IMR-90 (cell line): ENCODE data around the gene RTCA. TPM values are rescaled to one million over a fixed set of nuclear protein-coding genes. Genes with fewer than 3 reads are reported as not detected.

Experiments
- ATAC-seq: fragments of 200-7000 bp; cut with Tn5 transposase; 2 replicates; pipeline ENCODE4 v1.9.1; 2020; ENCODE audit warnings: low read depth, mild to moderate bottlenecking, moderate library complexity
- BruUV-seq: library from RNA; stranded (reverse); fragments of 400-500 nt; replicated peaks from 2 replicates; lab custom pipeline; 2021; lab: Mats Ljungman, UMichigan
- CTCF ChIA-PET: fragments of 300-600 bp; formaldehyde crosslinking; extraction: SDS; loops from one replicate; lab custom pipeline; 2021; ENCODE audit warnings: antibody characterized with exemption; lab: Yijun Ruan, JAX
- POLR2A ChIA-PET: fragments of 300-600 bp; sonication (Branson Sonifier 250); formaldehyde crosslinking; loops from one replicate; lab custom pipeline; 2022; ENCODE audit warnings: antibody characterized with exemption; ENCODE audit not compliant: unreplicated experiment; lab: Charles Lee
- DNase-seq: peaks from one replicate; pipeline ENCODE4 v3.0.0; 2013
- H2AFZ ChIP-seq: replicated peaks from 2 replicates; pipeline ENCODE3; 2013; ENCODE audit warnings: low read length, mild to moderate bottlenecking; ENCODE audit not compliant: poor library complexity
- H2AK5ac ChIP-seq: 2 replicates; pipeline ENCODE4 v1.6.1; 2013; ENCODE audit warnings: low read depth, low read length, inconsistent platforms
- H2AK9ac ChIP-seq: replicated peaks from 2 replicates; pipeline ENCODE3; 2013; ENCODE audit warnings: mild to moderate bottlenecking, low read depth, low read length, moderate library complexity; ENCODE audit not compliant: poor library complexity
- H2BK120ac ChIP-seq: 2 replicates; pipeline ENCODE4 v1.6.1; 2013; ENCODE audit warnings: low read depth, low read length, inconsistent platforms
- H2BK15ac ChIP-seq: 3 replicates; pipeline ENCODE4 v1.6.1; 2013; ENCODE audit warnings: low read depth, low read length, inconsistent platforms
- H2BK20ac ChIP-seq: 2 replicates; pipeline ENCODE4 v1.6.1; 2013; ENCODE audit warnings: low read depth, mild to moderate bottlenecking, inconsistent platforms, low read length, moderate library complexity
- H2BK5ac ChIP-seq: 2 replicates; pipeline ENCODE4 v1.6.1; 2013; ENCODE audit warnings: mild to moderate bottlenecking, low read depth, low read length, inconsistent platforms; ENCODE audit not compliant: poor library complexity, severe bottlenecking
- H3K14ac ChIP-seq: replicated peaks from 2 replicates; pipeline ENCODE4 v1.6.1; 2013; ENCODE audit warnings: low read depth, low read length, inconsistent platforms
- H3K18ac ChIP-seq: 2 replicates; pipeline ENCODE4 v1.6.1; 2013; ENCODE audit warnings: low read depth, low read length, control low read depth
- H3K23ac ChIP-seq: 2 replicates; pipeline ENCODE4 v1.6.1; 2013; ENCODE audit warnings: low read depth, low read length, inconsistent platforms
- H3K27ac ChIP-seq: 2 replicates; pipeline ENCODE4 v1.5.1; 2013; ENCODE audit warnings: mild to moderate bottlenecking, control low read depth, low read length; ENCODE audit not compliant: insufficient read depth
- H3K27me3 ChIP-seq: 2 replicates; pipeline ENCODE4 v1.6.1; 2013; ENCODE audit warnings: low read length; ENCODE audit not compliant: control insufficient read depth, insufficient read depth
- H3K36me3 ChIP-seq: 2 replicates; pipeline ENCODE4 v1.6.1; 2013; ENCODE audit warnings: low read length, mixed read lengths; ENCODE audit not compliant: control insufficient read depth, insufficient read depth
- H3K4ac ChIP-seq: 2 replicates; pipeline ENCODE4 v1.6.1; 2013; ENCODE audit warnings: low read depth, low read length, inconsistent platforms
- H3K4me1 ChIP-seq: 2 replicates; pipeline ENCODE4 v1.6.1; 2013; ENCODE audit warnings: low read length, mixed read lengths; ENCODE audit not compliant: control insufficient read depth, insufficient read depth
- H3K4me2 ChIP-seq: 2 replicates; pipeline ENCODE4 v1.6.1; 2013; ENCODE audit warnings: low read depth, mild to moderate bottlenecking, control low read depth, low read length, moderate library complexity
- H3K4me3 ChIP-seq: 2 replicates; pipeline ENCODE4 v1.5.1; 2013; ENCODE audit warnings: low read depth, mild to moderate bottlenecking, control low read depth, low read length, moderate library complexity; ENCODE audit not compliant: insufficient read depth
- H3K56ac ChIP-seq: 2 replicates; pipeline ENCODE4 v1.6.1; 2013; ENCODE audit warnings: low read length, inconsistent platforms; ENCODE audit not compliant: insufficient read depth; ENCODE audit errors: extremely low read depth
- H3K79me1 ChIP-seq, 2 experiments: 2 replicates each; pipeline ENCODE4 v1.6.1; 2013; ENCODE audit warnings: low read length in 2 of 2, inconsistent platforms in 1 of 2, low read depth in 1 of 2
- H3K9ac ChIP-seq: 2 replicates; pipeline ENCODE4 v1.6.1; 2013; ENCODE audit warnings: low read depth, low read length, control low read depth
- H3K9me1 ChIP-seq: 2 replicates; pipeline ENCODE4 v1.6.1; 2013; ENCODE audit warnings: low read length, inconsistent platforms; ENCODE audit not compliant: insufficient read depth
- H3K9me3 ChIP-seq: 2 replicates; pipeline ENCODE4 v1.6.1; 2013; ENCODE audit warnings: low read length; ENCODE audit not compliant: control insufficient read depth, insufficient read depth
- H4K20me1 ChIP-seq: 2 replicates; pipeline ENCODE4 v1.6.1; 2013; ENCODE audit warnings: low read length, inconsistent platforms; ENCODE audit not compliant: insufficient read depth
- H4K5ac ChIP-seq: 2 replicates; pipeline ENCODE4 v1.6.1; 2013; ENCODE audit warnings: mild to moderate bottlenecking, low read depth, low read length, control low read depth
- H4K8ac ChIP-seq, 2 experiments: 2 replicates each; pipeline ENCODE4 v1.6.1; 2013; ENCODE audit warnings: low read depth in 2 of 2, low read length in 2 of 2, control low read depth in 1 of 2, inconsistent platforms in 1 of 2
- H4K91ac ChIP-seq: 2 replicates; pipeline ENCODE4 v1.6.1; 2013; ENCODE audit warnings: low read depth, low read length, inconsistent platforms; ENCODE audit not compliant: insufficient read depth
- CEBPB ChIP-seq: IDR thresholded peaks from 2 replicates; pipeline ENCODE4 v1.6.1; 2012; ENCODE audit warnings: low read depth, low read length, improper control_type of control experiment
- CHD1 ChIP-seq: IDR thresholded peaks from 2 replicates; pipeline ENCODE4 v1.6.1; 2012; ENCODE audit warnings: low read depth, low read length, improper control_type of control experiment
- FOS ChIP-seq: fragments of 150-350 bp; IDR thresholded peaks from 2 replicates; pipeline ENCODE4 v1.6.1; 2016; ENCODE audit warnings: low read depth, low read length
- MAFK ChIP-seq: IDR thresholded peaks from 2 replicates; pipeline ENCODE4 v1.6.1; 2012; ENCODE audit warnings: low read depth, low read length, improper control_type of control experiment
- MAZ ChIP-seq: IDR thresholded peaks from 2 replicates; pipeline ENCODE4 v1.6.1; 2012; ENCODE audit warnings: low read depth, mild to moderate bottlenecking, low read length, improper control_type of control experiment, moderate library complexity, borderline replicate concordance
- MXI1 ChIP-seq: IDR thresholded peaks from 2 replicates; pipeline ENCODE4 v1.6.1; 2012; ENCODE audit warnings: low read depth, mild to moderate bottlenecking, low read length, moderate library complexity, borderline replicate concordance
- POLR2A ChIP-seq: IDR thresholded peaks from 2 replicates; pipeline ENCODE4 v1.6.1; 2012; ENCODE audit warnings: mild to moderate bottlenecking, low read depth, low read length
- RAD21 ChIP-seq: IDR thresholded peaks from 2 replicates; pipeline ENCODE4 v1.6.1; 2012; ENCODE audit warnings: low read length, improper control_type of control experiment
- RFX5 ChIP-seq: IDR thresholded peaks from 2 replicates; pipeline ENCODE4 v1.8.0; 2012; ENCODE audit warnings: low read depth, mild to moderate bottlenecking, low read length, moderate library complexity
- WGBS, 2 experiments: methylation state at CpG; one replicate each; pipeline versions ENCODE4 v1.1.5 to v1.1.7; 2013; ENCODE audit warnings: missing lambda C conversion rate in 2 of 2; ENCODE audit not compliant: insufficient read length in 1 of 2; ENCODE audit errors: extremely low coverage in 2 of 2; 5-methylcytosine and 5-hydroxymethylcytosine counted together
- dilution Hi-C: fragments of 300-500 bp; cut with HindIII; formaldehyde crosslinking; loops from one replicate; pipeline ENCODE4 v1.14.3; 2018; ENCODE audit warnings: low sequenced_read_pairs; ENCODE audit not compliant: unreplicated experiment
- in situ Hi-C: fragments of 300-500 bp; cut with MboI; formaldehyde crosslinking; loops from 3 replicates; pipeline ENCODE4 v1.14.3; 2019; ENCODE audit warnings: low sequenced_read_pairs, inconsistent platforms, mixed read lengths
- intact Hi-C: fragments of 100-400 bp; cut with micrococcal nuclease; formaldehyde crosslinking; loops from 2 replicates; pipeline ENCODE4 v1.10.0; 2022
- polyA plus RNA-seq, 3 experiments: library from polyadenylated mRNA; depleted of rRNA; stranded (reverse); fragments of >200 nt; gene quantifications; 2 replicates each; pipeline ENCODE4 v1.2.3, GENCODE V29; 2012; ENCODE audit warnings: low replicate concordance in 1 of 3
- total RNA-seq: library from RNA; depleted of rRNA; stranded (reverse); fragments of >200 nt; gene quantifications from 2 replicates; pipeline ENCODE4 v1.2.3, GENCODE V29; 2012
- TF ChIP-seq, protein P1 (sequence below): fragments of 150-350 bp; IDR thresholded peaks from 2 replicates; pipeline ENCODE4 v1.6.1; 2017; ENCODE audit warnings: mild to moderate bottlenecking, antibody characterized with exemption, low read length, low read depth

The RTCA gene
- total and polyA plus RNA-seq, 2 of the 4 experiments (the other 2 are of a cell fraction) = 26.9 to 29.6 TPM

DNA sequence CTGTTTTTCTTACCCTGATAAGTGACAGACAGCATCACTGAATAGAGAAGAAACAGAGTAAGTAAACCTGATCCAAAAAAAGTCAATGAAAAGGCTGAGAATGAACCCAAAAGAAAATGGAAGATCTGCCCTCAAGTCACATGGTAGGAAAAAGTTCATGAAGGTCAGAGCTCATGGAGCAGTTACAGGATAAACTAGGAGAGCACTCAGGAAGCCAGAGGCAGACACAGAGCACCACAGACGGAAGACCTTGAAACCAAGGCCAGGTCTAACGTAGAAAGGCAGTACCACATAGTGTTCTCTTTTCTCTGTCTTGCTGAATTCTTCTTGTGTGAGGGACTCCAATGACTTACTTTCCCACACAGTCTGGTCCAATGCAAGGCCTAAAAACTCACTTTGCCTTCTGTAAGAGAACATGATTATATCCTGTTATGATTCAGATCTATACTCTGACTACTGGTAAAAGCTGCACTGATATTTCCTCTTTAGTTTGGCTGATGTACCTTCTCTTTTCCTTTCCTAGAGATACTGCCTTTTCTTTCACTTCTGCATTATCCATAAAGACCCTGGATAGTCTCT is 40.8 kb downstream of the RTCA start:
- Histone ChIP-seq H4K20me1 (no peaks in the 10 kb centered on the region), H3K23ac (no peak overlapping the region), H3K4me1 (no peaks in the 10 kb centered on the region), H2BK15ac (no peak overlapping the region), H3K56ac (no peak overlapping the region), H2BK5ac (no peak overlapping the region), H3K27me3 (no peaks in the 10 kb centered on the region), H3K4me2 (no peak overlapping the region), H4K91ac (no peak overlapping the region), H3K9me1 (no peaks in the 10 kb centered on the region), H3K18ac (no peak overlapping the region), H2AK5ac (no peak overlapping the region), H3K79me1 (no peaks in the 10 kb centered on the region), H3K36me3 (no peaks in the 10 kb centered on the region), H2BK120ac (no peak overlapping the region), H2AFZ (no peak overlapping the region), H2BK20ac (no peak overlapping the region), H3K9me3 (no peaks in the 10 kb centered on the region), H3K9ac (no peak overlapping the region), H3K14ac (no peak overlapping the region), H4K5ac (no peak overlapping the region), H2AK9ac (no peak overlapping the region), H3K4ac (no peak overlapping the region), H3K27ac (no peak overlapping the region), H3K4me3 (no peak overlapping the region), H4K8ac (no peak overlapping the region)
- TF ChIP-seq FOS (no peak), MXI1 (no peak), CHD1 (no peak), RFX5 (no peak), POLR2A (no peak), MAZ (no peak), CEBPB (no peak), MAFK (no peak), RAD21 (no peak)
- TF ChIP-seq, protein P1, sequence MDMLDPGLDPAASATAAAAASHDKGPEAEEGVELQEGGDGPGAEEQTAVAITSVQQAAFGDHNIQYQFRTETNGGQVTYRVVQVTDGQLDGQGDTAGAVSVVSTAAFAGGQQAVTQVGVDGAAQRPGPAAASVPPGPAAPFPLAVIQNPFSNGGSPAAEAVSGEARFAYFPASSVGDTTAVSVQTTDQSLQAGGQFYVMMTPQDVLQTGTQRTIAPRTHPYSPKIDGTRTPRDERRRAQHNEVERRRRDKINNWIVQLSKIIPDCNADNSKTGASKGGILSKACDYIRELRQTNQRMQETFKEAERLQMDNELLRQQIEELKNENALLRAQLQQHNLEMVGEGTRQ = no peak
- no peak for ATAC-seq
- intact Hi-C loops (no loop called here), in situ Hi-C loops (no loop called here), dilution Hi-C loops (no loop called here)
- ChIA-PET CTCF (no interaction called here), POLR2A (no interaction called here)
- no peak for DNase-seq
- no TSS peak for BruUV-seq
- WGBS, 2 experiments = no CpG with 5 or more reads among the region's 2 CpGs
